Retinal pigment epithelial cell (primary cell): ENCODE results near the gene P2RY6.

Source experiments
- DNase-seq: peaks from one replicate; pipeline ENCODE4 v3.0.0-alpha.2; 2010; ENCODE audit warnings: low read depth
- H3K4me3 ChIP-seq: 2 replicates; pipeline ENCODE4 v1.5.1; 2011; ENCODE audit warnings: mild to moderate bottlenecking, low read length, control low read depth, moderate library complexity
- CTCF ChIP-seq: conservative IDR thresholded peaks from 2 replicates; pipeline ENCODE4 v1.5.1; 2011; ENCODE audit warnings: low read depth, low read length, control low read depth, inconsistent platforms

The P2RY6 gene

GRCh38 chr11:73321604-73322381 lies 49.7 kb downstream of the P2RY6 start:
- no peak for TF ChIP-seq CTCF
- no peak overlapping the region for H3K4me3 ChIP-seq
- DNase-seq, result no peak

GRCh38 chr11:73322382-73323306 lies 50.5 kb downstream of the P2RY6 start:
- no peak overlapping the region for H3K4me3 ChIP-seq
- TF ChIP-seq CTCF, result no peak

GRCh38 chr11:73323464-73323863 lies 51.3 kb downstream of the P2RY6 start:
- TF ChIP-seq CTCF, result no peak
- no peak for DNase-seq
- no peak overlapping the region for H3K4me3 ChIP-seq

More at GRCh38 chr11:73322382-73323306, 50.5 kb downstream of the P2RY6 start:
- no peak for DNase-seq

GRCh38 chr11:73324116-73324515 lies 52.0 kb downstream of the P2RY6 start:
- H3K4me3 ChIP-seq, result no peak overlapping the region
- no peak for TF ChIP-seq CTCF
- no peak for DNase-seq

- no peak overlapping the region for H3K4me3 ChIP-seq
- TF ChIP-seq CTCF, result no peak
- no peak for DNase-seq
Observed at GRCh38 chr11:73324665-73325035, 52.5 kb downstream of the P2RY6 start.

- DNase-seq, result no peak
- no peak overlapping the region for H3K4me3 ChIP-seq
- no peak for TF ChIP-seq CTCF
Observed at GRCh38 chr11:73325036-73325981, 53.2 kb downstream of the P2RY6 start.
